Measurements from ENCODE around the gene SLC29A3. TPM values are rescaled to one million over a fixed set of nuclear protein-coding genes. Genes with fewer than 3 reads are reported as not detected.

Gene SLC29A3
- total RNA-seq, 1 experiment from 2014 or later, result 7.6 TPM

GRCh38 chr10:71282323-71282680, 36.8 kb upstream of the SLC29A3 start:
- H3K27me3 ChIP-seq (ENCODE audit: control insufficient read depth, insufficient read depth, low read length), result no peaks in the 10 kb centered on the region
- intact Hi-C loops (cut with micrococcal nuclease; ENCODE audit: unreplicated experiment) (no loop called here), in situ Hi-C loops (cut with HindIII; ENCODE audit: low pct_unique_long_range_greater_than_20kb, low sequenced_read_pairs) (no loop called here)
- H3K36me3 ChIP-seq (ENCODE audit: control insufficient read depth, insufficient read depth, low read length), result no peaks in the 10 kb centered on the region
- CTCF ChIA-PET, result no interaction called here
- no peak for DNase-seq (ENCODE audit: low read depth, low spot score)
- POLR2A ChIA-PET, result no interaction called here
- TF ChIP-seq TCF7L2 (IDR thresholded peaks at IDR 0.05; ENCODE audit: low read depth, low read length) (no peak), SIN3A (IDR thresholded peaks at IDR 0.05; ENCODE audit: borderline replicate concordance, insufficient read depth, low read depth, low read length) (no peak), POLR2AphosphoS5 (IDR thresholded peaks at IDR 0.05; ENCODE audit: low read depth, low read length) (no peak), CTCF (IDR thresholded peaks at IDR 0.05) (no peak), REST (IDR thresholded peaks at IDR 0.05; ENCODE audit: insufficient read depth in 1 of 2, low read depth in 2 of 2, low read length in 1 of 2) (no peak)
- H3K9me3 ChIP-seq (ENCODE audit: control insufficient read depth, insufficient read depth, low read depth, low read length), result no peaks in the 10 kb centered on the region
- no peaks in the 10 kb centered on the region for H3K4me1 ChIP-seq (ENCODE audit: control insufficient read depth, insufficient read depth, low read length)
- no peak for ATAC-seq
- H3K27ac ChIP-seq (ENCODE audit: low read length), result no peak overlapping the region
- no peak overlapping the region for H3K4me3 ChIP-seq (ENCODE audit: low read depth in 2 of 2, low read length in 2 of 2)
- no TSS peak for BruUV-seq (replicated peaks)

- BruUV-seq (replicated peaks), result no TSS peak
- POLR2A ChIA-PET, result no interaction called here
- DNase-seq (ENCODE audit: low read depth, low spot score), result no peak
- no peaks in the 10 kb centered on the region for H3K27me3 ChIP-seq (ENCODE audit: control insufficient read depth, insufficient read depth, low read length)
- CTCF ChIA-PET, result no interaction called here
- H3K9me3 ChIP-seq (ENCODE audit: control insufficient read depth, insufficient read depth, low read depth, low read length), result no peaks in the 10 kb centered on the region
- in situ Hi-C loops (cut with HindIII; ENCODE audit: low pct_unique_long_range_greater_than_20kb, low sequenced_read_pairs) (no loop called here), intact Hi-C loops (cut with micrococcal nuclease; ENCODE audit: unreplicated experiment) (no loop called here)
- no peak for ATAC-seq
- H3K4me3 ChIP-seq (ENCODE audit: low read depth in 2 of 2, low read length in 2 of 2), result no peak overlapping the region
- H3K36me3 ChIP-seq (ENCODE audit: control insufficient read depth, insufficient read depth, low read length), result no peaks in the 10 kb centered on the region
- H3K4me1 ChIP-seq (ENCODE audit: control insufficient read depth, insufficient read depth, low read length), result no peaks in the 10 kb centered on the region
- TF ChIP-seq CTCF (IDR thresholded peaks at IDR 0.05), result no peak
- no peak for TF ChIP-seq SIN3A (IDR thresholded peaks at IDR 0.05; ENCODE audit: borderline replicate concordance, insufficient read depth, low read depth, low read length)
- no peak for TF ChIP-seq TCF7L2 (IDR thresholded peaks at IDR 0.05; ENCODE audit: low read depth, low read length)
- no peak for TF ChIP-seq POLR2AphosphoS5 (IDR thresholded peaks at IDR 0.05; ENCODE audit: low read depth, low read length)
- TF ChIP-seq REST (IDR thresholded peaks at IDR 0.05; ENCODE audit: insufficient read depth in 1 of 2, low read depth in 2 of 2, low read length in 1 of 2), result no peak
- H3K27ac ChIP-seq (ENCODE audit: low read length), result no peak overlapping the region
Measured at GRCh38 chr10:71283410-71283809, 35.6 kb upstream of the SLC29A3 start.

Measured in Panc1 (cell line).